Peyer's patch (tissue), 4 donors: ENCODE data around the gene UBL4B. TPM values are rescaled to one million over a fixed set of nuclear protein-coding genes. Genes with fewer than 3 reads are reported as not detected.

Source experiments
- DNase-seq, 3 donors: peaks; one replicate each; pipeline ENCODE4 v3.0.0-alpha.2; 2017 to 2019
- H3K27ac ChIP-seq, 4 donors: fragments of 200-600 bp; sonication (generic); one replicate each; pipeline ENCODE4 v1.5.1; 2016 to 2019
- H3K27me3 ChIP-seq, 2 donors: fragments of 200-600 bp; sonication (generic); one replicate each; pipeline ENCODE4 v1.5.1; 2019
- H3K36me3 ChIP-seq, 3 donors: fragments of 200-600 bp; sonication (generic); one replicate each; pipeline ENCODE4 v1.5.1; 2016 to 2019
- H3K4me1 ChIP-seq, 4 donors: fragments of 200-600 bp; sonication (generic); one replicate each; pipeline ENCODE4 v1.5.1; 2016 to 2019
- H3K4me3 ChIP-seq, 4 donors: fragments of 200-600 bp; sonication (generic); 1 replicate in 3 of 4; 2 replicates in 1 of 4; pipeline ENCODE4 v1.5.1; 2016 to 2019; ENCODE audit warnings: mild to moderate bottlenecking in 1 of 4
- H3K9me3 ChIP-seq, 4 donors: fragments of 200-600 bp; sonication (generic); one replicate each; pipeline ENCODE4 v1.5.1; 2016 to 2019; ENCODE audit warnings: mild to moderate bottlenecking in 1 of 4
- POLR2A ChIP-seq, 2 donors: fragments of 450-650 bp; IDR thresholded peaks; one replicate each; pipeline ENCODE4 v1.5.1; 2017; ENCODE audit warnings: antibody characterized with exemption in 2 of 2, mild to moderate bottlenecking in 2 of 2, moderate library complexity in 2 of 2
- total RNA-seq, 4 donors: library from RNA; depleted of rRNA; stranded (reverse); fragments of >200 nt; gene quantifications; one replicate each; pipeline ENCODE4 v1.1.0, GENCODE V29; 2016
- TF ChIP-seq, protein P1 (sequence below), 6 experiments: fragments of 450-650 bp in 4 of 6; fragments of 200-600 bp in 2 of 6; sonication (generic) in 1 of 6; IDR thresholded peaks; one replicate each; pipeline ENCODE4 v1.5.1; 2017 to 2019; ENCODE audit warnings: antibody characterized with exemption in 6 of 6, mild to moderate bottlenecking in 3 of 6, moderate library complexity in 1 of 6

The UBL4B gene, protein sequence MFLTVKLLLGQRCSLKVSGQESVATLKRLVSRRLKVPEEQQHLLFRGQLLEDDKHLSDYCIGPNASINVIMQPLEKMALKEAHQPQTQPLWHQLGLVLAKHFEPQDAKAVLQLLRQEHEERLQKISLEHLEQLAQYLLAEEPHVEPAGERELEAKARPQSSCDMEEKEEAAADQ
- total RNA-seq = not detected

DNA sequence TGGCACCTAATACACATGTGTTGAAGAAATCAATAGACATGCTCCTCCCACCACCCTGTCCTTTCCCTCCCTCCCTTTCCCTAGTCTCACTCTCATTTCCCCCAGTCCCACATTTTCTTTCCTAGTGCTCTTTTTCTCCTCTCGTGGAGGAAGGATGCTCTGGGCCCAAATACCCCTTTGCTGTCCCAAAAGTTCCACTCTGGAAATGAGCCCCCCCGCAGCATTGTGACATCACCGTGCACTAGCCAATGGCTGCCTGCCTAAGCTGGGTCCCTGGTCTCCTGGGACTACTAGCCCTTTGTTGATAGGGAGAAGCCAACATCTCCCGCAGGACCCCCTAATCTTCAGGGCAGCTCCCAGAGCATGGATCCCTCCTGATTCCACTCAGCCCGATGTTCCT is at the start of gene UBL4B:
UBL4B (plus strand) TSS at position 301 of the 400 bp plus-strand sequence; CDS start at position 393, 92 bp downstream.
- Histone ChIP-seq H3K4me1 (no peaks in the 10 kb centered on the region), H3K27me3 (no peaks in the 10 kb centered on the region), H3K4me3 (no peak within 1 kb of the TSS), H3K27ac (no peak within 1 kb of the TSS), H3K36me3 (no peaks in the 10 kb centered on the region), H3K9me3 (no peaks in the 10 kb centered on the region)
- no peak for DNase-seq
- TF ChIP-seq, protein P1, sequence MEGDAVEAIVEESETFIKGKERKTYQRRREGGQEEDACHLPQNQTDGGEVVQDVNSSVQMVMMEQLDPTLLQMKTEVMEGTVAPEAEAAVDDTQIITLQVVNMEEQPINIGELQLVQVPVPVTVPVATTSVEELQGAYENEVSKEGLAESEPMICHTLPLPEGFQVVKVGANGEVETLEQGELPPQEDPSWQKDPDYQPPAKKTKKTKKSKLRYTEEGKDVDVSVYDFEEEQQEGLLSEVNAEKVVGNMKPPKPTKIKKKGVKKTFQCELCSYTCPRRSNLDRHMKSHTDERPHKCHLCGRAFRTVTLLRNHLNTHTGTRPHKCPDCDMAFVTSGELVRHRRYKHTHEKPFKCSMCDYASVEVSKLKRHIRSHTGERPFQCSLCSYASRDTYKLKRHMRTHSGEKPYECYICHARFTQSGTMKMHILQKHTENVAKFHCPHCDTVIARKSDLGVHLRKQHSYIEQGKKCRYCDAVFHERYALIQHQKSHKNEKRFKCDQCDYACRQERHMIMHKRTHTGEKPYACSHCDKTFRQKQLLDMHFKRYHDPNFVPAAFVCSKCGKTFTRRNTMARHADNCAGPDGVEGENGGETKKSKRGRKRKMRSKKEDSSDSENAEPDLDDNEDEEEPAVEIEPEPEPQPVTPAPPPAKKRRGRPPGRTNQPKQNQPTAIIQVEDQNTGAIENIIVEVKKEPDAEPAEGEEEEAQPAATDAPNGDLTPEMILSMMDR (IDR thresholded peaks at IDR 0.05) = no peak
- TF ChIP-seq POLR2A (IDR thresholded peaks at IDR 0.05) = no peak

DNA sequence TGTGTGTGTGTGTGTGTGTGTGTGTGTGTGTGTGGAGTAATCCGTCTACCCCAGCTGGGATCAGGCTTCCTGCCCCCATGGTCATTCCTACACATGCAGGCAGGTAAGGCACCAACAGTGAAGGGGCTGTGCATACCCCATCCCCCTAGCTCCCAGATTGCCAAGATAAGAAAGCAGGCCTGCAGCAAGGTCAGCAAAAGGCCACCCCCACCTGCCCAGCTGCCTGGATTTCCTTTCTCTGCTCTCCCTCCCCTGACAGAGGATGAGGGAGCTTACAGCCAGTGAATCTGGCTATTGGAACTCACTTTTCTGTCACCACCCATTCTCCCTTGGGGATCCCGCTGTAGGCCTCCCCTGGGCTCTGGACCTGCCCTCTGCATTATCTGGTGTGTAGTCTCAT is 49.6 kb upstream of the UBL4B start:
- peaks cover 0 to 8% of the 10 kb centered on the region in 2 donors for H3K27me3 ChIP-seq
- TF ChIP-seq, protein P1 (IDR thresholded peaks at IDR 0.05) = no peak
- TF ChIP-seq POLR2A (IDR thresholded peaks at IDR 0.05) = no peak
- peaks cover 0 to 4% (median 2%) of the 10 kb centered on the region in 4 donors for H3K4me1 ChIP-seq
- no peak for DNase-seq
- H3K36me3 ChIP-seq = peaks cover 0 to 26% (median 0%) of the 10 kb centered on the region in 3 donors
- H3K27ac ChIP-seq = no peak overlapping the region
- no peak overlapping the region for H3K4me3 ChIP-seq
- no peaks in the 10 kb centered on the region for H3K9me3 ChIP-seq

DNA sequence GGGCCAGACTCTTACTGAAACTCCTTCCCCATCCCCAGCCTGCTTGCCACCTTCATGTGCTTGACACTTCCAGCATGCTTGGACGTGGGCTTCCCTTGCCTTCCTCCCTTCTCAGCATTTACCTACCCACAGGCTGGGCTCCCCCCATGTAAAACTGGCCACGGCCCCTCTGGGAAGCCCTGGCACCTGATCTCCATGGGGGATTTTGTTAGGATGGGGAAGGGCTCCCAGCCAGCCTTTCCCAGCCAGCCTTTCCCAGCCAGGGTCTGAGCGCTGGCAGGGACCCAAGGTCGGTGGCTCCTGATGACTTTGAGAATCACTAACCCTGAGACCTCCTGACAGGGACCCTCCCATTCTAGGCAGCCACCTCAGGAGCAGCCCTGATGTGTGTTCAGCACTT is 48.5 kb upstream of the UBL4B start:
- no peak for DNase-seq
- no peak overlapping the region for H3K4me3 ChIP-seq
- peaks cover 0 to 20% of the 10 kb centered on the region in 2 donors for H3K27me3 ChIP-seq
- no peak for TF ChIP-seq POLR2A (IDR thresholded peaks at IDR 0.05)
- TF ChIP-seq, protein P1 (IDR thresholded peaks at IDR 0.05) = no peak
- H3K36me3 ChIP-seq = peaks cover 0 to 14% (median 0%) of the 10 kb centered on the region in 3 donors
- no peak overlapping the region for H3K27ac ChIP-seq
- H3K9me3 ChIP-seq = no peaks in the 10 kb centered on the region
- H3K4me1 ChIP-seq = peaks cover 3 to 16% (median 8%) of the 10 kb centered on the region in 4 donors

DNA sequence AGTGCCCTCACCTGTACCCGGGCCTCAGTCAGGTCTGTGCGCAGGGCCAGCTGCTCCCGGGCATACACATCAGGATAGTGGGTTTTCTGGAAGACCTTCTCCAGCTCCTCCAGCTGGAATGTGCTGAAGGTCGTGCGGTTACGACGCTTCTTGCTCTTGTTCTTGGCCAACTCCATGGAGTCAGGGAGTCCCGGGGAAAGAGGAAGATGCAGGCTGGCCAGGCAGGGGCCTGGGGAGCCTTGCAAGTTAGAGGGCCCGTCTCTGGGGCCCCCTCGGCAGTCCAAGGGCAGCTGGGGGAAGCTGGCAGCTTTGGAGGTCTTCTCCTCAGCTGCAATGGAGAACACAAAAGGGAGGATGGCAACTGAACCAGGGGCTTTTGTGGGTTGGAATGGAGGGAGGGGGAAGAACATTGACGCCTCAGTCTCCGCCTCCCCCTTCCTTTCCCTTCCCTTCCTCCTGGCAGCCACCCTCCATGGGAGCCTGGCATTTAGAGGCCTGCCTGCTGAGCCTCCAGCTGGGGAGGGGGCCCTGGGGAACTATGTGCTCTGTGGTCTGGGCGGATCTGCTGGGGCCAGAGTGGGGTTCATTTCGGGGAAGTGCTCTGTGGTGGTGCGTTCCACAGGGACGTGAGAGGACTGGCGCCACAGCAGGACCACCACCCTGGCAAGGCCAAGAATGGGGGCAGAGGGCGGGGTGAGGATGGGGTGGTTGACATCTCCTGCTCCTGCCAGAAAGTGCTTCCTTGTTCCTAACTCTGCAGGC is 47.5 kb upstream of the UBL4B start:
- H3K27ac ChIP-seq = no peak overlapping the region
- DNase-seq = peak in 1 of 3 donors; percentile 22
- TF ChIP-seq, protein P1 (IDR thresholded peaks at IDR 0.05) = no peak
- TF ChIP-seq POLR2A (IDR thresholded peaks at IDR 0.05) = no peak
- no peak overlapping the region for H3K4me3 ChIP-seq
- peaks cover 3 to 26% (median 17%) of the 10 kb centered on the region in 4 donors for H3K4me1 ChIP-seq
- H3K36me3 ChIP-seq = peaks cover 0 to 7% (median 0%) of the 10 kb centered on the region in 3 donors
- H3K27me3 ChIP-seq = peaks cover 0 to 30% of the 10 kb centered on the region in 2 donors
- H3K9me3 ChIP-seq = no peaks in the 10 kb centered on the region

DNA sequence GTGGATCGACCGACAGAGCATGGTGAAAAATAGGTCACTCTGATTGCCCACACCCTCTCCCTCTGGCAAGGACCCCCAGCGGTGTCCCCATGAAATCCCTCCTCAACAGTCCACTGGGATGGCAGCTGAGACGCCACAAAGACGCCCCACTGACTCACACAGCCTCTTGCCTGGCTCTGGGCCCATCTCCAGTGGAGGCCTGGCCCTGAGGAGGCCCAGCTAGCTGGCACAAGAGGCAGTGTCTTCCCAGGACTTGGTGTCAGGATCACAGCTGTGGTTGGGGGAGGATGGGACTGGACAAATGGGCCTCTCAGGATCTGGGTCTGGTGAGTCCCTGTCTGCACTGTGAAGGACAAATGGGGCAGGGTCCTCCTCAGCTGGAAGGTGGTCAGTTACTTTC is 46.4 kb upstream of the UBL4B start:
- peak in 1 of 3 donors; percentile 39 for DNase-seq
- TF ChIP-seq POLR2A (IDR thresholded peaks at IDR 0.05) = no peak
- TF ChIP-seq, protein P1 (IDR thresholded peaks at IDR 0.05) = no peak
- no peak overlapping the region for H3K27ac ChIP-seq
- H3K27me3 ChIP-seq = peaks cover 0 to 40% of the 10 kb centered on the region in 2 donors
- no peaks in the 10 kb centered on the region for H3K9me3 ChIP-seq
- H3K36me3 ChIP-seq = peaks cover 0 to 2% (median 0%) of the 10 kb centered on the region in 3 donors
- peaks cover 3 to 37% (median 23%) of the 10 kb centered on the region in 4 donors for H3K4me1 ChIP-seq
- no peak overlapping the region for H3K4me3 ChIP-seq
